ENCODE data around the gene OR8B2. TPM values are rescaled to one million over a fixed set of nuclear protein-coding genes. Genes with fewer than 3 reads are reported as not detected.

Gene OR8B2
- polyA plus RNA-seq, 3 donors, result not detected

GRCh38 chr11:124344346-124344745 lies 40.0 kb downstream of the OR8B2 start:
- Histone ChIP-seq H3K79me2 (ENCODE audit: insufficient read depth, low read length) (no peaks in the 10 kb centered on the region), H3K9ac (ENCODE audit: insufficient read depth, low read length, poor library complexity, severe bottlenecking) (no peak overlapping the region), H3K27me3 (ENCODE audit: control insufficient read depth in 2 of 2, insufficient read depth in 2 of 2, low read length in 2 of 2) (no peaks in the 10 kb centered on the region), H3K36me3 (replicated peaks in 1 of 2; ENCODE audit: control insufficient read depth in 1 of 2, insufficient read depth in 2 of 2, low read length in 2 of 2) (no peaks in the 10 kb centered on the region), H4K20me1 (ENCODE audit: insufficient read depth, low read length) (no peaks in the 10 kb centered on the region), H3K4me2 (replicated peaks; ENCODE audit: extremely low read depth, low read length, poor library complexity, severe bottlenecking) (no peak overlapping the region), H2AFZ (ENCODE audit: insufficient read depth, low read depth, low read length, poor library complexity, severe bottlenecking) (no peak overlapping the region), H3K4me3 (replicated peaks in 1 of 3; ENCODE audit: low read depth in 2 of 3, low read length in 3 of 3) (no peak overlapping the region), H3K9me3 (replicated peaks in 1 of 2; ENCODE audit: control insufficient read depth in 1 of 2, insufficient read depth in 1 of 2, low read length in 2 of 2) (no peaks in the 10 kb centered on the region), H3K27ac (ENCODE audit: low read depth in 1 of 2, low read length in 2 of 2) (no peak overlapping the region), H3K4me1 (ENCODE audit: control insufficient read depth in 1 of 2, insufficient read depth in 2 of 2, low read length in 2 of 2) (peaks cover 6 to 7% of the 10 kb centered on the region in 2 donors)
- H3K4me3 Mint-ChIP-seq, result no peak overlapping the region
- no peak overlapping the region for H3K27ac Mint-ChIP-seq
- no CpG with 5 or more reads among the region's 5 CpGs for WGBS (ENCODE audit: insufficient coverage)
- H3K9me3 Mint-ChIP-seq, result peaks cover 0 to 3% (median 2%) of the 10 kb centered on the region in 7 donors
- no peak for DNase-seq
- H3K27me3 Mint-ChIP-seq (ENCODE audit: low read depth in 3 of 3), result peaks cover 0 to 2% (median 1%) of the 10 kb centered on the region in 3 donors
- H3K36me3 Mint-ChIP-seq, result no peaks in the 10 kb centered on the region
- intact Hi-C loops (cut with micrococcal nuclease), result no loop called here
- H3K4me1 Mint-ChIP-seq, result peaks cover 10% of the 10 kb centered on the region
- TF ChIP-seq CTCF (IDR thresholded peaks at IDR 0.05), result no peak

- H3K9ac ChIP-seq (ENCODE audit: insufficient read depth, low read length, poor library complexity, severe bottlenecking), result no peak overlapping the region
- intact Hi-C loops (cut with micrococcal nuclease), result no loop called here
- H3K79me2 ChIP-seq (ENCODE audit: insufficient read depth, low read length), result no peaks in the 10 kb centered on the region
- Mint-ChIP-seq H3K27ac (no peak overlapping the region), H3K4me3 (no peak overlapping the region), H3K36me3 (no peaks in the 10 kb centered on the region), H3K27me3 (ENCODE audit: low read depth in 3 of 3) (peaks cover 0 to 2% (median 1%) of the 10 kb centered on the region in 3 donors), H3K9me3 (peaks cover 0 to 2% (median 0%) of the 10 kb centered on the region in 7 donors), H3K4me1 (peaks cover 11% of the 10 kb centered on the region)
- no peak overlapping the region for H3K4me2 ChIP-seq (replicated peaks; ENCODE audit: extremely low read depth, low read length, poor library complexity, severe bottlenecking)
- 83% methylated on average over 1 of the region's 2 CpGs for WGBS (ENCODE audit: insufficient coverage)
- no peak overlapping the region for H3K27ac ChIP-seq (ENCODE audit: low read depth in 1 of 2, low read length in 2 of 2)
- H3K9me3 ChIP-seq (replicated peaks in 1 of 2; ENCODE audit: control insufficient read depth in 1 of 2, insufficient read depth in 1 of 2, low read length in 2 of 2), result no peaks in the 10 kb centered on the region
- no peaks in the 10 kb centered on the region for H4K20me1 ChIP-seq (ENCODE audit: insufficient read depth, low read length)
- H3K4me1 ChIP-seq (ENCODE audit: control insufficient read depth in 1 of 2, insufficient read depth in 2 of 2, low read length in 2 of 2), result peaks cover 9 to 12% of the 10 kb centered on the region in 2 donors
- no peak overlapping the region for H2AFZ ChIP-seq (ENCODE audit: insufficient read depth, low read depth, low read length, poor library complexity, severe bottlenecking)
- DNase-seq, result no peak
- H3K4me3 ChIP-seq (replicated peaks in 1 of 3; ENCODE audit: low read depth in 2 of 3, low read length in 3 of 3), result no peak overlapping the region
- no peaks in the 10 kb centered on the region for H3K27me3 ChIP-seq (ENCODE audit: control insufficient read depth in 2 of 2, insufficient read depth in 2 of 2, low read length in 2 of 2)
- H3K36me3 ChIP-seq (replicated peaks in 1 of 2; ENCODE audit: control insufficient read depth in 1 of 2, insufficient read depth in 2 of 2, low read length in 2 of 2), result no peaks in the 10 kb centered on the region
- TF ChIP-seq CTCF (IDR thresholded peaks at IDR 0.05), result no peak
Measured at GRCh38 chr11:124340142-124340447, 44.2 kb downstream of the OR8B2 start.

All from CD14-positive monocyte (primary cell).